ENCODE results near the gene DNMBP.

Gene DNMBP

GRCh38 chr10:99924451-99925255 lies 85.1 kb downstream of the DNMBP start:
- DNase-seq, result no peak
- H3K4me3 ChIP-seq (ENCODE audit: control insufficient read depth in 1 of 7, extremely low read depth in 1 of 7, insufficient read depth in 4 of 7, low read depth in 2 of 7, low read length in 6 of 7), result no peak overlapping the region
- WGBS (ENCODE audit: insufficient coverage), result 100% methylated on average over 2 of the region's 3 CpGs
- ChIA-PET CTCF (interaction anchor here (1.3 kb wide), 1 partner anchor 14 kb away, joined by 4 read pairs; no protein-coding TSS in a partner anchor), POLR2A (no interaction called here)
- H3K27me3 ChIP-seq (replicated peaks in 2 of 5; ENCODE audit: control insufficient read depth in 4 of 5, insufficient read depth in 5 of 5, low read length in 4 of 5), result no peaks in the 10 kb centered on the region
- peaks cover 7 to 18% (median 12%) of the 10 kb centered on the region in 4 experiments for H3K4me1 ChIP-seq (ENCODE audit: control extremely low read depth in 1 of 4, control insufficient read depth in 4 of 4, insufficient read depth in 4 of 4, low read length in 3 of 4)
- H3K27ac ChIP-seq (ENCODE audit: insufficient read depth in 1 of 2, low read depth in 1 of 2, low read length in 2 of 2, poor library complexity in 1 of 2, severe bottlenecking in 2 of 2), result no peak overlapping the region
- H3K9me3 ChIP-seq (ENCODE audit: control extremely low read depth in 1 of 5, control insufficient read depth in 4 of 5, insufficient read depth in 2 of 5, low read depth in 1 of 5, low read length in 4 of 5), result no peaks in the 10 kb centered on the region
- no peaks in the 10 kb centered on the region for H3K36me3 ChIP-seq (ENCODE audit: control insufficient read depth in 4 of 4, insufficient read depth in 4 of 4, low read length in 3 of 4)

- Histone ChIP-seq H3K27me3 (replicated peaks in 2 of 5; ENCODE audit: control insufficient read depth in 4 of 5, insufficient read depth in 5 of 5, low read length in 4 of 5) (no peaks in the 10 kb centered on the region), H3K9me3 (ENCODE audit: control extremely low read depth in 1 of 5, control insufficient read depth in 4 of 5, insufficient read depth in 2 of 5, low read depth in 1 of 5, low read length in 4 of 5) (no peaks in the 10 kb centered on the region), H3K4me1 (ENCODE audit: control extremely low read depth in 1 of 4, control insufficient read depth in 4 of 4, insufficient read depth in 4 of 4, low read length in 3 of 4) (peaks cover 0 to 7% (median 3%) of the 10 kb centered on the region in 4 experiments), H3K27ac (ENCODE audit: insufficient read depth in 1 of 2, low read depth in 1 of 2, low read length in 2 of 2, poor library complexity in 1 of 2, severe bottlenecking in 2 of 2) (no peak overlapping the region), H3K4me3 (ENCODE audit: control insufficient read depth in 1 of 7, extremely low read depth in 1 of 7, insufficient read depth in 4 of 7, low read depth in 2 of 7, low read length in 6 of 7) (no peak overlapping the region), H3K36me3 (ENCODE audit: control insufficient read depth in 4 of 4, insufficient read depth in 4 of 4, low read length in 3 of 4) (no peaks in the 10 kb centered on the region)
- WGBS (ENCODE audit: insufficient coverage), result 67% methylated on average over 1 of the region's 2 CpGs
- POLR2A ChIA-PET, result no interaction called here
- DNase-seq, result peak in 1 of 3 donors; percentile 8
- CTCF ChIA-PET, result no interaction called here
These were observed 87.8 kb downstream of the DNMBP start for GRCh38 chr10:99921948-99922347.

- no peak for DNase-seq
- H3K36me3 ChIP-seq (ENCODE audit: control insufficient read depth in 4 of 4, insufficient read depth in 4 of 4, low read length in 3 of 4), result no peaks in the 10 kb centered on the region
- H3K4me3 ChIP-seq (ENCODE audit: control insufficient read depth in 1 of 7, extremely low read depth in 1 of 7, insufficient read depth in 4 of 7, low read depth in 2 of 7, low read length in 6 of 7), result no peak overlapping the region
- 96% methylated on average over 4 of the region's 4 CpGs for WGBS (ENCODE audit: insufficient coverage)
- H3K27me3 ChIP-seq (replicated peaks in 2 of 5; ENCODE audit: control insufficient read depth in 4 of 5, insufficient read depth in 5 of 5, low read length in 4 of 5), result no peaks in the 10 kb centered on the region
- ChIA-PET POLR2A (no interaction called here), CTCF (no interaction called here)
- H3K4me1 ChIP-seq (ENCODE audit: control extremely low read depth in 1 of 4, control insufficient read depth in 4 of 4, insufficient read depth in 4 of 4, low read length in 3 of 4), result peaks cover 0 to 5% (median 0%) of the 10 kb centered on the region in 4 experiments
- no peak overlapping the region for H3K27ac ChIP-seq (ENCODE audit: insufficient read depth in 1 of 2, low read depth in 1 of 2, low read length in 2 of 2, poor library complexity in 1 of 2, severe bottlenecking in 2 of 2)
- no peaks in the 10 kb centered on the region for H3K9me3 ChIP-seq (ENCODE audit: control extremely low read depth in 1 of 5, control insufficient read depth in 4 of 5, insufficient read depth in 2 of 5, low read depth in 1 of 5, low read length in 4 of 5)
These were observed 88.8 kb downstream of the DNMBP start for GRCh38 chr10:99920901-99921300.

GRCh38 chr10:99920486-99920885 lies 89.3 kb downstream of the DNMBP start:
- no peak for DNase-seq
- ChIA-PET CTCF (no interaction called here), POLR2A (no interaction called here)
- 100% methylated on average over 5 of the region's 5 CpGs for WGBS (ENCODE audit: insufficient coverage)
- H3K27me3 ChIP-seq (replicated peaks in 2 of 5; ENCODE audit: control insufficient read depth in 4 of 5, insufficient read depth in 5 of 5, low read length in 4 of 5), result no peaks in the 10 kb centered on the region
- peaks cover 0 to 5% (median 0%) of the 10 kb centered on the region in 4 experiments for H3K4me1 ChIP-seq (ENCODE audit: control extremely low read depth in 1 of 4, control insufficient read depth in 4 of 4, insufficient read depth in 4 of 4, low read length in 3 of 4)
- H3K27ac ChIP-seq (ENCODE audit: insufficient read depth in 1 of 2, low read depth in 1 of 2, low read length in 2 of 2, poor library complexity in 1 of 2, severe bottlenecking in 2 of 2), result no peak overlapping the region
- H3K4me3 ChIP-seq (ENCODE audit: control insufficient read depth in 1 of 7, extremely low read depth in 1 of 7, insufficient read depth in 4 of 7, low read depth in 2 of 7, low read length in 6 of 7), result no peak overlapping the region
- no peaks in the 10 kb centered on the region for H3K9me3 ChIP-seq (ENCODE audit: control extremely low read depth in 1 of 5, control insufficient read depth in 4 of 5, insufficient read depth in 2 of 5, low read depth in 1 of 5, low read length in 4 of 5)
- no peaks in the 10 kb centered on the region for H3K36me3 ChIP-seq (ENCODE audit: control insufficient read depth in 4 of 4, insufficient read depth in 4 of 4, low read length in 3 of 4)

GRCh38 chr10:99917963-99918825 lies 91.6 kb downstream of the DNMBP start:
- ChIA-PET CTCF (interaction anchor here (0.9 to 1.3 kb wide), 2 partner anchors 12 to 40 kb away, joined by 3 to 5 read pairs; no protein-coding TSS in a partner anchor), POLR2A (no interaction called here)
- no peaks in the 10 kb centered on the region for H3K27me3 ChIP-seq (replicated peaks in 2 of 5; ENCODE audit: control insufficient read depth in 4 of 5, insufficient read depth in 5 of 5, low read length in 4 of 5)
- H3K36me3 ChIP-seq (ENCODE audit: control insufficient read depth in 4 of 4, insufficient read depth in 4 of 4, low read length in 3 of 4), result no peaks in the 10 kb centered on the region
- WGBS (ENCODE audit: insufficient coverage), result 55% methylated on average over 8 of the region's 10 CpGs
- no peaks in the 10 kb centered on the region for H3K9me3 ChIP-seq (ENCODE audit: control extremely low read depth in 1 of 5, control insufficient read depth in 4 of 5, insufficient read depth in 2 of 5, low read depth in 1 of 5, low read length in 4 of 5)
- DNase-seq, result no peak
- H3K27ac ChIP-seq (ENCODE audit: insufficient read depth in 1 of 2, low read depth in 1 of 2, low read length in 2 of 2, poor library complexity in 1 of 2, severe bottlenecking in 2 of 2), result no peak overlapping the region
- H3K4me1 ChIP-seq (ENCODE audit: control extremely low read depth in 1 of 4, control insufficient read depth in 4 of 4, insufficient read depth in 4 of 4, low read length in 3 of 4), result peaks cover 0 to 5% (median 0%) of the 10 kb centered on the region in 4 experiments
- H3K4me3 ChIP-seq (ENCODE audit: control insufficient read depth in 1 of 7, extremely low read depth in 1 of 7, insufficient read depth in 4 of 7, low read depth in 2 of 7, low read length in 6 of 7), result no peak overlapping the region

GRCh38 chr10:99916776-99917175 lies 93.0 kb downstream of the DNMBP start:
- no peaks in the 10 kb centered on the region for H3K9me3 ChIP-seq (ENCODE audit: control extremely low read depth in 1 of 5, control insufficient read depth in 4 of 5, insufficient read depth in 2 of 5, low read depth in 1 of 5, low read length in 4 of 5)
- no peak overlapping the region for H3K4me3 ChIP-seq (ENCODE audit: control insufficient read depth in 1 of 7, extremely low read depth in 1 of 7, insufficient read depth in 4 of 7, low read depth in 2 of 7, low read length in 6 of 7)
- H3K27ac ChIP-seq (ENCODE audit: insufficient read depth in 1 of 2, low read depth in 1 of 2, low read length in 2 of 2, poor library complexity in 1 of 2, severe bottlenecking in 2 of 2), result no peak overlapping the region
- peaks cover 0 to 1% (median 0%) of the 10 kb centered on the region in 4 experiments for H3K4me1 ChIP-seq (ENCODE audit: control extremely low read depth in 1 of 4, control insufficient read depth in 4 of 4, insufficient read depth in 4 of 4, low read length in 3 of 4)
- POLR2A ChIA-PET, result no interaction called here
- H3K27me3 ChIP-seq (replicated peaks in 2 of 5; ENCODE audit: control insufficient read depth in 4 of 5, insufficient read depth in 5 of 5, low read length in 4 of 5), result no peaks in the 10 kb centered on the region
- CTCF ChIA-PET, result no interaction called here
- no peak for DNase-seq
- WGBS (ENCODE audit: insufficient coverage), result 100% methylated on average over 5 of the region's 5 CpGs
- H3K36me3 ChIP-seq (ENCODE audit: control insufficient read depth in 4 of 4, insufficient read depth in 4 of 4, low read length in 3 of 4), result no peaks in the 10 kb centered on the region

GRCh38 chr10:99915414-99915813 lies 94.3 kb downstream of the DNMBP start:
- Histone ChIP-seq H3K4me1 (ENCODE audit: control extremely low read depth in 1 of 4, control insufficient read depth in 4 of 4, insufficient read depth in 4 of 4, low read length in 3 of 4) (peaks cover 0 to 1% (median 0%) of the 10 kb centered on the region in 4 experiments), H3K4me3 (ENCODE audit: control insufficient read depth in 1 of 7, extremely low read depth in 1 of 7, insufficient read depth in 4 of 7, low read depth in 2 of 7, low read length in 6 of 7) (no peak overlapping the region), H3K27ac (ENCODE audit: insufficient read depth in 1 of 2, low read depth in 1 of 2, low read length in 2 of 2, poor library complexity in 1 of 2, severe bottlenecking in 2 of 2) (no peak overlapping the region), H3K27me3 (replicated peaks in 2 of 5; ENCODE audit: control insufficient read depth in 4 of 5, insufficient read depth in 5 of 5, low read length in 4 of 5) (no peaks in the 10 kb centered on the region), H3K36me3 (ENCODE audit: control insufficient read depth in 4 of 4, insufficient read depth in 4 of 4, low read length in 3 of 4) (no peaks in the 10 kb centered on the region), H3K9me3 (ENCODE audit: control extremely low read depth in 1 of 5, control insufficient read depth in 4 of 5, insufficient read depth in 2 of 5, low read depth in 1 of 5, low read length in 4 of 5) (no peaks in the 10 kb centered on the region)
- no peak for DNase-seq
- 100% methylated on average over 1 of the region's 6 CpGs for WGBS (ENCODE audit: insufficient coverage)
- ChIA-PET POLR2A (no interaction called here), CTCF (no interaction called here)

Measured in common myeloid progenitor, CD34-positive (primary cell).